Measurements from ENCODE around the gene SNRPB. TPM values are rescaled to one million over a fixed set of nuclear protein-coding genes. Genes with fewer than 3 reads are reported as not detected.

The SNRPB gene
- total and polyA plus RNA-seq, 2 of the 13 experiments (the other 11 are each of a cell fraction or from before 2014, with no cell fraction given): 473 to 844 TPM

DNA sequence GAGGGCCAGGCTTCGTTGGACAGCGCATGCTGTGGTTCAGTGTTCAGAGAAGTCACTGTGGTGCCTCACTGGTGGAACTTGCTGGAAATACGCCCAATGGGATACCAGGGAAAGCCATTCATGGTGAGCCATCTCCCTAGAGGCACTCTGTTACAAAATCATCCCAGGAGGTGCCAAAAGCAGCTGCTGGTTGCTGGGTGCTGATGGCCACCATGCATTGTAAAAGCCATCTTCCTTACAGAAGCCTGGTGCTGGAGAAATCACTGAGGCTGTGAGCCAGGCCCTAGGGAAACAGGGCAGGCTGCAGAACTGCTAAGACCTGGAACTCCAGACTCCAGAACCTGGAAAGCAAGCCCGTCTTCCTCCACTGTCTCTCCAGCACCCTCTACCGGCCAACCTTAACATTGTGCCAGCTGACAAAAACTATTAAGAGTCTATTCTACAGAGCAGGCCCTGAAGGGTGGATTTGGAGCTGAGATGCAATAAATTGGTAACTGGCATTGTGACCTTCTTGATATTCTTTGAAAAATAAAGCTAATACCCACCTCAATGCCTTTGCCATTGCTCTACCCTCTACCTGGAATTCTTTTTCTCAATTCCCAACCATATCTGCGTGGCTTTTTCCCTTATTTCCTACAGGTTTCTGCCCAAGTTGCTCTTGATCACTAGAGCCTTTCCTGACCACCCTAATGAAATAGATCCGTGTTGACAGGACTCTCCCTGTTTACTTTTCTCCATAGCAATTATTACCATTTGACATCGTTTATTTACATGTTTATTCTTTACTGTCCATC is 18.5 kb downstream of the SNRPB start (continued):
- TF ChIP-seq, protein P1, sequence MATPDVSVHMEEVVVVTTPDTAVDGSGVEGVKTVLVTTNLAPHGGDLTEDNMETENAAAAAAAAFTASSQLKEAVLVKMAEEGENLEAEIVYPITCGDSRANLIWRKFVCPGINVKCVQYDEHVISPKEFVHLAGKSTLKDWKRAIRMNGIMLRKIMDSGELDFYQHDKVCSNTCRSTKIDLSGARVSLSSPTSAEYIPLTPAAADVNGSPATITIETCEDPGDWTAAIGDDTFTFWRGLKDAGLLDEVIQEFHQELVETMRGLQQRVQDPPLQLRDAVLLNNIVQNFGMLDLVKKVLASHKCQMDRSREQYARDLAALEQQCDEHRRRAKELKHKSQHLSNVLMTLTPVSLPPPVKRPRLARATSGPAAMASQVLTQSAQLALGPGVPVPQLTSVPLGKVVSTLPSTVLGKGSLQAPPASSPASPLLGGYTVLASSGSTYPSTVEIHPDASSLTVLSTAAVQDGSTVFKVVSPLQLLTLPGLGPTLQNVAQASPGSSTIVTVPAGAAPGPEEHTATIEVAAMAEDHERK (CRISPR knock-in tag; IDR thresholded peaks at IDR 0.05; ENCODE audit: low read depth): no peak
- TF ChIP-seq TGIF2 (CRISPR knock-in tag; IDR thresholded peaks at IDR 0.05) (0 out of 2 replicates have a peak, but pooled peaks have one; percentile 30), ZMYM4 (CRISPR knock-in tag; IDR thresholded peaks at IDR 0.05) (peak; percentile 49; the same call in 1 of the 2 replicates), ZC3H4 (CRISPR knock-in tag; IDR thresholded peaks at IDR 0.05; ENCODE audit: borderline replicate concordance) (no peak), ZNF274 (CRISPR knock-in tag; IDR thresholded peaks at IDR 0.05) (peak; percentile 34; the same call in 1 of the 2 replicates), ZNF282 (IDR thresholded peaks at IDR 0.05; ENCODE audit: partially characterized antibody) (no peak), ZNF614 (CRISPR knock-in tag; IDR thresholded peaks at IDR 0.05; ENCODE audit: borderline replicate concordance) (0 out of 2 replicates have a peak, but pooled peaks have one; percentile 18), NR1H2 (CRISPR knock-in tag; IDR thresholded peaks at IDR 0.05; ENCODE audit: borderline replicate concordance, low read depth) (no peak), MAFK (conservative IDR thresholded peaks at IDR 0.05 in 1 of 2, IDR thresholded peaks at IDR 0.05 in 1 of 2; ENCODE audit: low read length in 2 of 2) (peak in 1 of 2 experiments; percentile 58; a peak in 2 of 4 replicates), LCORL (IDR thresholded peaks at IDR 0.05) (no peak), LCORL (CRISPR knock-in tag; IDR thresholded peaks at IDR 0.05) (peak; percentile 37; the same call in 1 of the 2 replicates), NFKB2 (CRISPR knock-in tag; IDR thresholded peaks at IDR 0.05; ENCODE audit: borderline replicate concordance) (0 out of 2 replicates have a peak, but pooled peaks have one; percentile 41), RELA (CRISPR knock-in tag; IDR thresholded peaks at IDR 0.05) (no peak), IRF2 (CRISPR knock-in tag; IDR thresholded peaks at IDR 0.05) (0 out of 2 replicates have a peak, but pooled peaks have one; percentile 28), KLF16 (CRISPR knock-in tag; IDR thresholded peaks at IDR 0.05) (0 out of 4 replicates have a peak, but pooled peaks of 1 of the 2 experiments have one; percentile 36), ZNF34 (CRISPR knock-in tag; IDR thresholded peaks at IDR 0.05; ENCODE audit: borderline replicate concordance) (no peak), ZFY (CRISPR knock-in tag; IDR thresholded peaks at IDR 0.05) (no peak), RAD51 (IDR thresholded peaks at IDR 0.05; ENCODE audit: borderline replicate concordance) (no peak), ZNF501 (CRISPR knock-in tag; IDR thresholded peaks at IDR 0.05) (peak; percentile 56; the same call in 1 of the 2 replicates)
- TF ChIP-seq, protein P2, sequence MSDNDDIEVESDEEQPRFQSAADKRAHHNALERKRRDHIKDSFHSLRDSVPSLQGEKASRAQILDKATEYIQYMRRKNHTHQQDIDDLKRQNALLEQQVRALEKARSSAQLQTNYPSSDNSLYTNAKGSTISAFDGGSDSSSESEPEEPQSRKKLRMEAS (IDR thresholded peaks at IDR 0.05): no peak
- TF ChIP-seq, protein P3, sequence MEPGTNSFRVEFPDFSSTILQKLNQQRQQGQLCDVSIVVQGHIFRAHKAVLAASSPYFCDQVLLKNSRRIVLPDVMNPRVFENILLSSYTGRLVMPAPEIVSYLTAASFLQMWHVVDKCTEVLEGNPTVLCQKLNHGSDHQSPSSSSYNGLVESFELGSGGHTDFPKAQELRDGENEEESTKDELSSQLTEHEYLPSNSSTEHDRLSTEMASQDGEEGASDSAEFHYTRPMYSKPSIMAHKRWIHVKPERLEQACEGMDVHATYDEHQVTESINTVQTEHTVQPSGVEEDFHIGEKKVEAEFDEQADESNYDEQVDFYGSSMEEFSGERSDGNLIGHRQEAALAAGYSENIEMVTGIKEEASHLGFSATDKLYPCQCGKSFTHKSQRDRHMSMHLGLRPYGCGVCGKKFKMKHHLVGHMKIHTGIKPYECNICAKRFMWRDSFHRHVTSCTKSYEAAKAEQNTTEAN (CRISPR knock-in tag; conservative IDR thresholded peaks at IDR 0.05): 0 out of 2 replicates have a peak, but pooled peaks have one; percentile 19
- TF ChIP-seq, protein P4, sequence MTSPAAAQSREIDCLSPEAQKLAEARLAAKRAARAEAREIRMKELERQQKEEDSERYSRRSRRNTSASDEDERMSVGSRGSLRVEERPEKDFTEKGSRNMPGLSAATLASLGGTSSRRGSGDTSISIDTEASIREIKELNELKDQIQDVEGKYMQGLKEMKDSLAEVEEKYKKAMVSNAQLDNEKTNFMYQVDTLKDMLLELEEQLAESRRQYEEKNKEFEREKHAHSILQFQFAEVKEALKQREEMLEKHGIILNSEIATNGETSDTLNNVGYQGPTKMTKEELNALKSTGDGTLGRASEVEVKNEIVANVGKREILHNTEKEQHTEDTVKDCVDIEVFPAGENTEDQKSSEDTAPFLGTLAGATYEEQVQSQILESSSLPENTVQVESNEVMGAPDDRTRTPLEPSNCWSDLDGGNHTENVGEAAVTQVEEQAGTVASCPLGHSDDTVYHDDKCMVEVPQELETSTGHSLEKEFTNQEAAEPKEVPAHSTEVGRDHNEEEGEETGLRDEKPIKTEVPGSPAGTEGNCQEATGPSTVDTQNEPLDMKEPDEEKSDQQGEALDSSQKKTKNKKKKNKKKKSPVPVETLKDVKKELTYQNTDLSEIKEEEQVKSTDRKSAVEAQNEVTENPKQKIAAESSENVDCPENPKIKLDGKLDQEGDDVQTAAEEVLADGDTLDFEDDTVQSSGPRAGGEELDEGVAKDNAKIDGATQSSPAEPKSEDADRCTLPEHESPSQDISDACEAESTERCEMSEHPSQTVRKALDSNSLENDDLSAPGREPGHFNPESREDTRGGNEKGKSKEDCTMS (CRISPR knock-in tag; conservative IDR thresholded peaks at IDR 0.05): no peak
- TF ChIP-seq, protein P5, sequence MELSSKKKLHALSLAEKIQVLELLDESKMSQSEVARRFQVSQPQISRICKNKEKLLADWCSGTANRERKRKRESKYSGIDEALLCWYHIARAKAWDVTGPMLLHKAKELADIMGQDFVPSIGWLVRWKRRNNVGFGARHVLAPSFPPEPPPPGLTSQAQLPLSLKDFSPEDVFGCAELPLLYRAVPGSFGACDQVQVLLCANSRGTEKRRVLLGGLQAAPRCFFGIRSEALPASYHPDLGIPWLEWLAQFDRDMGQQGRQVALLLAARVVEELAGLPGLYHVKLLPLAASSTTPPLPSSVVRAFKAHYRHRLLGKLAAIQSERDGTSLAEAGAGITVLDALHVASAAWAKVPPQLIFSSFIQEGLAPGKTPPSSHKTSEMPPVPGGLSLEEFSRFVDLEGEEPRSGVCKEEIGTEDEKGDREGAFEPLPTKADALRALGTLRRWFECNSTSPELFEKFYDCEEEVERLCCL (CRISPR knock-in tag; IDR thresholded peaks at IDR 0.05; ENCODE audit: borderline replicate concordance): no peak
